ENCODE data around the gene PADI3. TPM values are rescaled to one million over a fixed set of nuclear protein-coding genes. Genes with fewer than 3 reads are reported as not detected.

PADI3 gene
- total and polyA plus RNA-seq, 2 of the 4 experiments (the other 2 are of a cell fraction): not detected

GRCh38 chr1:17200756-17201155 lies 48.1 kb upstream of the PADI3 start:
- no peak overlapping the region for H2AK5ac ChIP-seq (ENCODE audit: low read depth, low read length)
- H3K36me3 ChIP-seq (ENCODE audit: control insufficient read depth, insufficient read depth, low read length): no peaks in the 10 kb centered on the region
- H3K27ac ChIP-seq (ENCODE audit: insufficient read depth, low read length): no peak overlapping the region
- in situ Hi-C loops (cut with MboI; ENCODE audit: low sequenced_read_pairs): no loop called here
- no peak overlapping the region for H2BK5ac ChIP-seq (ENCODE audit: low read depth, low read length, poor library complexity, severe bottlenecking)
- no peak overlapping the region for H3K4me2 ChIP-seq (ENCODE audit: low read depth, low read length)
- H2AK9ac ChIP-seq (replicated peaks; ENCODE audit: low read depth, low read length, poor library complexity): no peak overlapping the region
- no peak overlapping the region for H4K91ac ChIP-seq (ENCODE audit: insufficient read depth, low read depth, low read length)
- H3K9me1 ChIP-seq (ENCODE audit: insufficient read depth, low read length): peaks cover 7% of the 10 kb centered on the region
- ATAC-seq (ENCODE audit: low read depth): no peak
- no peak overlapping the region for H2BK120ac ChIP-seq (ENCODE audit: low read depth, low read length)
- H3K56ac ChIP-seq (ENCODE audit: extremely low read depth, insufficient read depth, low read length): no peak overlapping the region
- peak overlapping the region; percentile 63; the same call in 1 of the 2 replicates for H3K23ac ChIP-seq (ENCODE audit: low read depth, low read length)
- H2BK15ac ChIP-seq (ENCODE audit: low read depth, low read length): no peak overlapping the region
- H3K4me1 ChIP-seq (ENCODE audit: control insufficient read depth, insufficient read depth, low read length): peaks cover 3% of the 10 kb centered on the region
- H3K27me3 ChIP-seq (ENCODE audit: control insufficient read depth, insufficient read depth, low read length): peaks cover 6% of the 10 kb centered on the region
- H3K79me1 ChIP-seq (ENCODE audit: low read depth in 1 of 2, low read length in 2 of 2): no peaks in the 10 kb centered on the region
- TF ChIP-seq SMC3 (IDR thresholded peaks at IDR 0.05; ENCODE audit: low read depth, low read length) (no peak), RCOR1 (IDR thresholded peaks at IDR 0.05; ENCODE audit: insufficient replicate concordance, low read length) (no peak), ELK1 (IDR thresholded peaks at IDR 0.05; ENCODE audit: borderline replicate concordance, low read depth, low read length) (no peak), POLR2A (IDR thresholded peaks at IDR 0.05; ENCODE audit: low read depth, low read length) (no peak), CTCF (conservative IDR thresholded peaks at IDR 0.05; ENCODE audit: low read depth, low read length) (no peak), BHLHE40 (IDR thresholded peaks at IDR 0.05; ENCODE audit: low read depth, low read length) (no peak), MXI1 (IDR thresholded peaks at IDR 0.05; ENCODE audit: borderline replicate concordance, low read depth, low read length) (no peak), CEBPB (IDR thresholded peaks at IDR 0.05; ENCODE audit: low read depth, low read length) (no peak), CHD1 (IDR thresholded peaks at IDR 0.05; ENCODE audit: low read depth, low read length) (no peak), NFE2L2 (IDR thresholded peaks at IDR 0.05; ENCODE audit: low read depth, low read length) (no peak), RFX5 (IDR thresholded peaks at IDR 0.05; ENCODE audit: low read depth, low read length) (no peak), USF2 (IDR thresholded peaks at IDR 0.05; ENCODE audit: low read depth, low read length) (no peak), FOS (IDR thresholded peaks at IDR 0.05; ENCODE audit: low read depth, low read length) (no peak), RAD21 (IDR thresholded peaks at IDR 0.05; ENCODE audit: low read length) (no peak)
- H3K9me3 ChIP-seq (ENCODE audit: control insufficient read depth, insufficient read depth, low read length): no peaks in the 10 kb centered on the region
- BruUV-seq (replicated peaks): no TSS peak
- DNase-seq: no peak
- no peak overlapping the region for H4K5ac ChIP-seq (ENCODE audit: low read depth, low read length)
- no peak overlapping the region for H4K8ac ChIP-seq (ENCODE audit: low read depth in 2 of 2, low read length in 2 of 2)
- H3K4me3 ChIP-seq (ENCODE audit: insufficient read depth, low read depth, low read length): no peak overlapping the region
- no CpG with 5 or more reads among the region's 5 CpGs for WGBS, 2 experiments (ENCODE audit: extremely low coverage in 2 of 2, insufficient read length in 1 of 2)
- intact Hi-C loops (cut with micrococcal nuclease): no loop called here
- no peak overlapping the region for H3K4ac ChIP-seq (ENCODE audit: low read depth, low read length)
- dilution Hi-C loops (cut with HindIII; ENCODE audit: low sequenced_read_pairs, unreplicated experiment): no loop called here
- no peaks in the 10 kb centered on the region for H4K20me1 ChIP-seq (ENCODE audit: insufficient read depth, low read length)
- no peak overlapping the region for H2AFZ ChIP-seq (replicated peaks; ENCODE audit: low read length, poor library complexity)
- ChIA-PET CTCF (no interaction called here), POLR2A (ENCODE audit: unreplicated experiment) (no interaction called here)
- 0 out of 2 replicates have a peak overlapping the region, but pooled peaks have one; percentile 56 for H3K14ac ChIP-seq (replicated peaks; ENCODE audit: low read depth, low read length)
- H3K9ac ChIP-seq (ENCODE audit: low read depth, low read length): no peak overlapping the region
- H2BK20ac ChIP-seq (ENCODE audit: low read depth, low read length): 0 out of 2 replicates have a peak overlapping the region, but pooled peaks have one; percentile 32
- H3K18ac ChIP-seq (ENCODE audit: low read depth, low read length): no peak overlapping the region
